GM18508 (cell line): ENCODE results near the gene TNRC6B.

Experiments used
- ATAC-seq: cut with Tn5 transposase; IDR thresholded peaks from one replicate; pipeline ENCODE4 v1.9.1; 2021; ENCODE audit warnings: moderate number of reproducible peaks; ENCODE audit not compliant: insufficient read depth, unreplicated experiment

The TNRC6B gene

DNA sequence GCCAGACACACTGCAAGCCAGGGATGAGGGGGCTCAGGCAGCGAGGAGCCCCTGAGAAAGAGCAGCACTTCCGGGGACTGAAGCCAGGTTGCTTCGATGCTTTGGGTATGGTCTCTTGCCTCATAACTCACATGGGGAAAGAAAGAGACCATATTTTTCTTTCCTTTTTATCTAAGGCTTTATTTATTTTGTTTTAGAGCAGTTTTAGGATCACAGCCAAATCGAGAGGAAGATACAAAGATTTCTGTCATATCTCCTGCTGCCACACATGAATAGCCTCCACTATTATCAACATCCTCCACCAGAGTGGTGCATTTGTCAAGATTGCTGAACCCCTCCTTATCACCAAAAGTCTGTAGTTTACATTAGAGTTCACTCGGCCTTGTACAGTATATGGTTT, 144.3 kb downstream of the TNRC6B start:
- ATAC-seq = no peak

DNA sequence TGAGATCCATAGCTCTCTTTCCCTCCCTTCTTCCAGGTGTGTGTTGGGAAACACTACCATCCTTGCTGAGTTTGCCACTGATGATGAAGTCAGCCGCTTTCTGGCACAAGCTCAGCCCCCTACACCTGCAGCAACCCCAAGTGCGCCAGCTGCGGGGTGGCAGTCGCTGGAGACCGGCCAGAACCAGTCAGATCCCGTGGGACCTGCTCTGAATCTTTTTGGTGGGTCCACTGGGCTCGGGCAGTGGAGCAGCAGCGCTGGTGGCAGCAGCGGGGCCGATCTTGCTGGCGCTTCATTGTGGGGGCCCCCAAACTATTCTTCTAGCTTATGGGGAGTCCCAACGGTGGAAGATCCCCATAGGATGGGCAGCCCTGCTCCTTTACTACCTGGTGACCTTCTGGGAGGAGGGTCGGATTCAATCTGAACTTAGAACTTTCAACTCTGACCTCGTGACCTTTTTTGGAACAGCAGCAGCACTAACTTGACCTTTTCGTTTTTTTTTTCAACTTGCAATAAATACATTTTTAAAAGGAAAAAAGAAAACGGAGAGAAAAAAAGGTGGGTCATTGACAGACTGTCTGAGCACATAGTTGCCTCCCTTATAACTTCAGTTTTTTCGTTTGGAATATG, 145.2 kb downstream of the TNRC6B start:
- ATAC-seq = no peak

DNA sequence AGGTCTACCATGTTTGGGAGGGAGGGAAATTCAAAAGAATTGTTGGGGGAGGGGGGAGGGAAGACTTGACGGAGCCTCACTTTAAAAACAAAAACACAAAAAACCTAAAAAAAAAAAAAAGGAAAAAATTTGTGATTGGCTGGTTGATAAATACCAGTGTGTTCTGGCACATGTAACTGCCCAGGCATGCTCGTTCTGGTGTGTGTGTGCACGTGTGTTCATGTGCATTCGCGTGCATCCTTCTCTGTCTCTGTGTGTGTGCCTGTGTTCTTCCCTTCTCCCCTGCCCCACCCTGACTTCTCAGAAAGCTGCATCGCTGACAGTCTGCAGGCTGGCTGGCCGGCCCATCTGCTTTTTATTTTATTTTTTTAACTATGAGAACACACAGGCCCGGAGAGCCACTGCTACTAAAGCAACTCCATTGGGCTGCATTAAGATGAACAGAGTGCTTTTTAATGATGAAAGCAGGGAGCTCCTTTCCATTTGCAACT, 146.0 kb downstream of the TNRC6B start:
- ATAC-seq = no peak

GRCh38 chr22:40324468-40325305, 147.0 kb downstream of the TNRC6B start:
- no peak for ATAC-seq

DNA sequence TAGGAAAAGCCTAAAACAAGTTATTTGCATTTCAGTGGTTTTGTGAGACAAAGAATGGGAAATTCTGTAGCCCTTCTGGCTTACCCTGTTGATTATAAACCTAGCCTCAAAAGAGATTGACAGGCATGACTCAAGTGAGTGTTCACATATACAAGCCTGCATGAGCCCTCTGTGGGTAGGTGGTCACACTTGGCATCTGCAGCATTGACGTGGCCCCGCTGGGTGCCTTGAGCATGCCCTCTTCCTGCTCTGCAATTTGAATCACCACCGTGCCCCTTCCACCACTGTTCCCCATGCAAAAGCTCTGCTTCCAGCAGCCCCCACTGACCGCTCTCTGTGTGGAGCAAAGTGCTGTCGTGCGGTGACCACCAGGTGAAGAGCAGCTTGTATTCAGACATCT, 147.6 kb downstream of the TNRC6B start:
- no peak for ATAC-seq

DNA sequence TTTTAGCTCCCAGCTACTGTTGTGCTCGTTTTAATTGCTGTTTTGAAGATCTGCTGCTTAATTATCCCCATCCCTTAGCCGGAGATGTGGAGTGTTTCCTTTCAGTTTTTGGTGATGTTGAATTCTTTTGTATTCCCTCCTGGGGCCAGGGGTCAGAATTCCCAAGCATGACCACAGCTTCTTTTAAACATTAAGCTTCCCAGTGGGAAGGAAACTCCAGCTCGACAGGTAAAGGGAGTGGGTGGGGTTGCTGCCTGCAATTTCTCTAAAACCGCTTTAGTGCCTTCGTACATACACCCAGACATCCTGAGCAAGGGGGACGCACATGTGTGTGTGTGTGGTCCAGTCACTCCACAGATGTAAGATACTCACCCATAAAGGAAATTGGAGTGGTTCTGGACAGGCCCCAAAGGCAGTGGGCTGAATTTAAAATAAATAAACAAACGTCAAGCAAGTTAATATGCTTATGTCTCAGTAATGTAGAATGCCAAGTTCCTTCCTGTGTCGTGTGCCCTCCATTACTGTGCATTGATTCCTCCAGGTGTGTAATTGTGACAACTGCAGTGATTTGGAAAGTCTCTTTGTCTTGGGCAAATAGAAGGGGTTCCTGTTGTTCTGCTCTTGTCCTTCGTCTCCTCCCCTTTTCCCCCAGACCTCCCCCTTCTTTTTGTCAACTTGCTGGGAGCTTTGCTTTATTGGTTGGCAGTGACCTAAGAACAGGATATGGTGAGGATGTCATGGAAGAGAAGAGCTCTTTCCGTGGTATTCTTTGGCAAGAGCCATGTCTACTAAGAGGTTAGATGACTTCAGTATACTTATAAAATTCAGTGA, 149.4 kb downstream of the TNRC6B start:
- no peak for ATAC-seq

DNA sequence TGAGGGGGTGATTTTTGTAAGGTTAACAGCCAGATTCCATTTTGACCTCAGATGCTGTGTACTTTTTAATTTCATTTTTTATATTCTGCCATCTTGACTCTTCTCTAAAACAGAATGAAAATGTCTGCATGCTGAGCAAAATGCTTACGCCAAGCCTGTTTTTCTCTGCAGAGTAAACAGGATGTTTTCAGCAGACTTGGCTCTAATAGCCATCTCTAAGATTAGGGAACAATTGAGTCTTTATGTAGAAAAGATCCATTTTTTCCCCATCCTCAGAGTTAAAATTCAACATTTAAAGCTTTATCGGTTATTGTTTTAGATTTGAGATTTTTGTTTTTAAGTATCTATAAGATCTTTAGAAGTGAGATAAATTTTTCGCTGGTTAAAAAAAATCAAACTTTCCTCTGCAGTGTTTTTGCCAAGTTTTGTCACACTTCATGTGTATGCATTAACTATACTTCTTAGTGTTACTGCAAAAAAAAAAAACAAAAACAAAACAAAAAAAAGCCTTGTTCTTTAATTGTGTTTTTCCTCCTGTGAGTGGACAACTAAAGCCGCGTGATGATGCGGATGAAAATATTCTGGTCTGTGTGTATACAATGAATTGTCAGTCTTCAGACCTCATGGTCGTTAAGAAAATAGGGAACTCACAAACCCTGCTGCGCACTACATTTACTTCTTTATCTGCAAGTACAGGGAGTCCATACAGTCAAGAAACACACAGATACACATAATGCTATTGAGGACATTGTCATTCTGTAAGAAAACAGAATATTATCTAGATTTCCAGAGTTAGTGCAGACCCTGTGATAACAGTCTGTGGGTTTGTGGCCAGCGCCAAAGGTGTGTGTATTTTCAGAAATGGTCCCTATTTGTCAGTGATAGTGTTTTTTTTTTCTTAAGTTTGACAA, 151.1 kb downstream of the TNRC6B start:
- no peak for ATAC-seq

GRCh38 chr22:40329466-40329865, 151.7 kb downstream of the TNRC6B start:
- ATAC-seq = no peak

DNA sequence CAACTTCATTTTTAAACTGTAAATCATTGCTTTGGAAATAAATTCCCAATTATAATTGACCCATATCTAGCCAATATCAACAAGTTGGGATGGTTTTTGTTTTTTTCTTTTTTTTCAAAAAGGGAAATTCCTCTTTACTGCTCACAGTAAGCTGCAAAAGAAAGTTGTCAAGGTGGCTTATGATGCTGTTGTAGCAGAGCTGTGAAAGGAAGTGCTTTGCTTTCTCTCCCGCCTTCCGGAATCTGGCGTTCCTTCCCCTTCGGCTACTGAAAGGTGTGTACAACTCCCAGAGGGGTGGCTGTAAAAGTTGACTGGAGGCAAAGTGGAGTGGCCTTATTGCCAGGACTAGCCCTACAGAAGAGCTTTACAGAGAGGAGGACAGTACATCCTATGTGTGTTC, 152.4 kb downstream of the TNRC6B start:
- ATAC-seq = no peak

GRCh38 chr22:40330615-40331014, 152.9 kb downstream of the TNRC6B start:
- no peak for ATAC-seq

- ATAC-seq = no peak
Measured at GRCh38 chr22:40331706-40332105, 154.0 kb downstream of the TNRC6B start.

DNA sequence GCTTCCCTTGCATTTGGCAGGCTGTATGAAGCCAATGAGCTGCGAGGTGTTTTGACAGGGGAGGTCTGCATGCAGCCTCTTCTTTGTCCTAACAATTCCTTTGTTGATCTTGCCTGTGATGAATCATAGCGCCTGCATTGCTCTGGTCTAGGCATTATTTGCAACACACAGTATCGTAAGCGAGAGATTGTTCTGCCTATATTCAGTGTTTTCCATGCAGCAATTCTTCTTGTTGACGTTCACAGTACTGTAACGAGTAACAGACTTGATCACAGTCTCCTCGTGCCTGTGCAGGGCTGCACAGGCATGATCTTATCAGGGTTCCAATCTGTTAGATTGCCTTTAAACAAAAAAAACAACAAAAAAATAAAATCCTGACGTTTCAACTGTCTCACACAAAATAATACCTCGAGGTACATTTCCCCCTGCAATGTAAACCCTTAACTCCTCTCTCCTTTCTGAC, 154.6 kb downstream of the TNRC6B start:
- ATAC-seq = no peak

DNA sequence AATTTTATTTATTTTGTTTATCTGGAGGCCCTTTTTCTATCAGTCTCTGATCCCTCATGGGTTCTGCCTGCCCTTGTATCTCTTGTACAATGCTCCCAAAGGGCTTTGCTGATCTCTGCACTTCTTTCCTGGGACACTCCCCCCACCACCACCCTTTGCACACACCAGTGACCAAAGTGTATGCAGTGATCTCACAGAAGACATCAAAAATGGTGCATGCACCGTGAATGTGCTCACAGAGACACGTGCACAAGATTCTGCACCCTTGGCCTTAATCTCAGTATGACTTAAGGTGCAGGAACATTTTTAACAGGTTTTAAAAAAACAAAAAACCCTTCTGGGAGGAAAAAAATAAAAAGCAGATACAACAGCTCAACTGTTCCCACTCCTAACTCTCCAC, 156.3 kb downstream of the TNRC6B start:
- no peak for ATAC-seq

DNA sequence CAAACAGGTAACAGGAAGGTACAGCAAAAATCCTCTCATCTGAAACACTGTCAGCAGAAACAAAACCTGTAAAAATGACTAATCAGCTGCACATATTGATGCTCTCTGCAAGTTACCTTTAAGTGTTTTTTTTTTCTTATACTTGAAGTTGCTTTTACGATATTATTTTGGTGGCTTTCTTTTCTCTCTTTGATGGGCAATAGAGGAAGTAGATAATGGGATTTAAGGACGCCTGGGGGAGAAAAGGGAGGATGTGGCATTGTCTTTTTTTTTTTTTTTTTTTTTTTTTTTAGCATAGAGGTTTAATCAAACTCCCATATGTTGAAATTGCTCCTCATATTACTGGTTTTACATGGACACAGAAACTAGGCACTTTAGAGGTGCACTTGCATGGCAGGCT, 157.2 kb downstream of the TNRC6B start:
- no peak for ATAC-seq

DNA sequence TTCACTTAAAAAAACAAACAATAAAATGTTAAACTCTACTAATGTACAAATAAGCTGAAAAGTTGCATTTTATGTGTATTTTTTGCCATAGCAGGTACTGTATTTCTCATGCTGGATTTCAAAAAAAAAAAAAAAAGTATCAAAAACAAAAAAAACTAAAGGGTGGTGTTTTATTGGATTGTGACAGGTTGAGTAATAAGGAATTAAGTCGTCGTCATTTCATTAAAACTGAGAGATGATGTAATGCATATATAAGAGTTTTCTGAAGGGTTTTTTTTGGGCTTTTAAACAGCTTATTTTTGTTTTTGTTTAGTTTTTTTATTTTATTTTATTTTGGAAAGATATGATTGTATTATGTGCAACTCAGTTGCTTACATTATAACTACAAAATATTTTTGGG, 157.6 kb downstream of the TNRC6B start:
- no peak for ATAC-seq

DNA sequence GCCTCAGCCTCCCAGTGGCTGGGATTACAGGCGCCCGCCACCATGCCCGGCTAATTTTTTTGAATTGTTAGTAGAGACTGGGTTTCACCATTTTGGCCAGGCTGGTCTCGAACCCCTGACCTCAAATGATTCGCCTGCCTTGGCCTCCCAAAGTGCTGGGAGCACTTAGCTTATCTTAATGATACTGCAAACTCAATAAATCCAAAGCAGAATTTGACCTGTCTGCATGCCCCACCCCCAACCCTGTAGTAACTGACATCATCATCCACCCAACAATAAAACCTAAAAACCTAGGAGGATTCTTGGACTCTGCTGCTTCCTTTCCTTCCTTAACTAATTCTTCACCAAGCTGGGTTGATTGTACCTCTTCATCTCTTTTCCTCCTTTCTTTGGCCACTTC, 162.3 kb downstream of the TNRC6B start:
- no peak for ATAC-seq

DNA sequence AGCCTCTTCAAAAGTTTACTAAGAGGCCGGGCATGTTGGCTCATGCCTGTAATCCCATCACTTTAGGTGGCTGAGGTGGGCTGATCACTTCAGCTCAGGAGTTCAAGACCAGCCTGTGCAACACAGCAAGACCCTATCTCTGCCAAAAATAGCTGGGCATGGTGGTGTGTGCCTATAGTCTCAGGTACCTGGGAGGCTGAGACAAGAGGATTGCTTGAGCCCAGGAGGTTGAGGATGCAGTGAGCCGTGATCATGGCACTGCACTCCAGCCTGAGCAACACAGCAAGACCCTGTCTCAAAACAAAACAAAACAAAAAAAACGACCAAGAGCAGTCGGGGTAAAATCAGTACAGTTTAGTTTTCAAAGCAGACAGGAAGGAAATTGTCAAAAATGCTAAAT, 163.9 kb downstream of the TNRC6B start:
- ATAC-seq = no peak

DNA sequence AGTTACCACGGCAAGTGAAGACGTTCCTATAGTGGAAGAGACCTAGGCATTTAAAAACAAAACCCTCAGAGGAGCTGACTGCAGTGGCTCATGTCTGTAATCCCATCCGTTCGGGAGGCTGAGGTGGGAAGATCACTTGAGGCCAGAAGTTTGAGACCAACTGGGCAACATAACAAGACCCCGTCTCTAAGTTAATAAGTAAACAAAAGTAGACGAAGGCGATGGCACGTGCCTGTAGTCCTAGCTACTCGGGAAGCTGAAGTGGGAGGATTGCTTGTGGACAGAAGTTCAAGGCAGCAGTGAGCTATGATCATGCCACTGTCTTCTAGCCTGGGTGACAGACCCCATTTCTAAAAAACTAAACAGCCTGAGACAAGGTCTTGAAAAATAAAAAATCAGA, 164.8 kb downstream of the TNRC6B start:
- ATAC-seq = no peak

DNA sequence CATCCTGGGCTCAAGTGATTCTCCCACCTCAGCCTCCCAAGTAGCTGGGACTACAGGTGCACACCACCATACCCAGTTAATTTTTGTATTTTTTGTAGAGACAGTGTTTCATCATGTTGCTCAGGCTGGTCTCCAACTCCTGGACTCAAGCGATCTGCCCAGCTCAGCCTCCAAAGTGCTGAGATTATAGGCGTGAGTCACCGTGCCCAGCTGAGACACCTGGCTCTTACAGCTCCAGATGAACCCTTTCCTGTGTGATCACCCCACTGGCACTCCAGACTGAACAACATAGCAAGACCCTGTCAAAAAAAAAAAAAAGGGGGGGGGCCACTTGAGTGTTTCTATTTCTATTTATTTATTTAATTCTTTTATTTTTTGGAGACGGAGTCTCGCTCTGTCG, 167.5 kb downstream of the TNRC6B start:
- ATAC-seq = no peak

GRCh38 chr22:40345815-40346184, 168.1 kb downstream of the TNRC6B start:
- ATAC-seq = no peak
